ENCODE measurements around the gene CLDN2. TPM values are rescaled to one million over a fixed set of nuclear protein-coding genes. Genes with fewer than 3 reads are reported as not detected.
A peak's percentile ranks its signal among the peaks of the same experiment; 100 is the strongest.

CLDN2 gene
- total and polyA plus RNA-seq, 2 of the 13 experiments (the other 11 are each of a cell fraction or from before 2014, with no cell fraction given) = 1.3 to 1.5 TPM

- no peak for TF ChIP-seq SP4 (CRISPR knock-in tag; IDR thresholded peaks at IDR 0.05)
- TF ChIP-seq, protein P1, sequence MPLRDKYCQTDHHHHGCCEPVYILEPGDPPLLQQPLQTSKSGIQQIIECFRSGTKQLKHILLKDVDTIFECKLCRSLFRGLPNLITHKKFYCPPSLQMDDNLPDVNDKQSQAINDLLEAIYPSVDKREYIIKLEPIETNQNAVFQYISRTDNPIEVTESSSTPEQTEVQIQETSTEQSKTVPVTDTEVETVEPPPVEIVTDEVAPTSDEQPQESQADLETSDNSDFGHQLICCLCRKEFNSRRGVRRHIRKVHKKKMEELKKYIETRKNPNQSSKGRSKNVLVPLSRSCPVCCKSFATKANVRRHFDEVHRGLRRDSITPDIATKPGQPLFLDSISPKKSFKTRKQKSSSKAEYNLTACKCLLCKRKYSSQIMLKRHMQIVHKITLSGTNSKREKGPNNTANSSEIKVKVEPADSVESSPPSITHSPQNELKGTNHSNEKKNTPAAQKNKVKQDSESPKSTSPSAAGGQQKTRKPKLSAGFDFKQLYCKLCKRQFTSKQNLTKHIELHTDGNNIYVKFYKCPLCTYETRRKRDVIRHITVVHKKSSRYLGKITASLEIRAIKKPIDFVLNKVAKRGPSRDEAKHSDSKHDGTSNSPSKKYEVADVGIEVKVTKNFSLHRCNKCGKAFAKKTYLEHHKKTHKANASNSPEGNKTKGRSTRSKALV (CRISPR knock-in tag; IDR thresholded peaks at IDR 0.05) = no peak
- TF ChIP-seq, protein P2, sequence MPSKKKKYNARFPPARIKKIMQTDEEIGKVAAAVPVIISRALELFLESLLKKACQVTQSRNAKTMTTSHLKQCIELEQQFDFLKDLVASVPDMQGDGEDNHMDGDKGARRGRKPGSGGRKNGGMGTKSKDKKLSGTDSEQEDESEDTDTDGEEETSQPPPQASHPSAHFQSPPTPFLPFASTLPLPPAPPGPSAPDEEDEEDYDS (CRISPR knock-in tag; IDR thresholded peaks at IDR 0.05) = no peak
- TF ChIP-seq ISL2 (CRISPR knock-in tag; IDR thresholded peaks at IDR 0.05) = 0 out of 2 replicates have a peak, but pooled peaks have one; percentile 18
- no peak for TF ChIP-seq ZNF614 (CRISPR knock-in tag; IDR thresholded peaks at IDR 0.05; ENCODE audit: borderline replicate concordance)
- TF ChIP-seq ATF1 (CRISPR knock-in tag; IDR thresholded peaks at IDR 0.05) = no peak
- TF ChIP-seq FOXA1 (IDR thresholded peaks at IDR 0.05) = no peak
- TF ChIP-seq FOXA1 (CRISPR knock-in tag; IDR thresholded peaks at IDR 0.05) = no peak
- TF ChIP-seq NFKB2 (CRISPR knock-in tag; IDR thresholded peaks at IDR 0.05; ENCODE audit: borderline replicate concordance) = no peak
- no peak for TF ChIP-seq BRD4 (CRISPR knock-in tag; IDR thresholded peaks at IDR 0.05)
- no peak for TF ChIP-seq ZNF598 (CRISPR knock-in tag; IDR thresholded peaks at IDR 0.05; ENCODE audit: borderline replicate concordance)
- no peak for TF ChIP-seq SOX13 (IDR thresholded peaks at IDR 0.05)
- TF ChIP-seq SOX13 (CRISPR knock-in tag; conservative IDR thresholded peaks at IDR 0.05 in 1 of 2, IDR thresholded peaks at IDR 0.05 in 1 of 2) = peak in 1 of 2 experiments; percentile 37; a peak in 2 of 4 replicates
- TF ChIP-seq NR2F2 (IDR thresholded peaks at IDR 0.05; ENCODE audit: borderline replicate concordance, low read depth) = no peak
- no peak for TF ChIP-seq CSRNP2 (CRISPR knock-in tag; conservative IDR thresholded peaks at IDR 0.05; ENCODE audit: low read depth)
- 0 out of 2 replicates have a peak, but pooled peaks have one; percentile 6 for TF ChIP-seq HNF4A (CRISPR knock-in tag; IDR thresholded peaks at IDR 0.05)
- no peak for TF ChIP-seq THAP11 (CRISPR knock-in tag; IDR thresholded peaks at IDR 0.05)
- no peak for TF ChIP-seq GABPB1 (CRISPR knock-in tag; IDR thresholded peaks at IDR 0.05)
- no peak for TF ChIP-seq CREBL2 (CRISPR knock-in tag; IDR thresholded peaks at IDR 0.05; ENCODE audit: borderline replicate concordance)
- no peak for TF ChIP-seq ZNF552 (CRISPR knock-in tag; IDR thresholded peaks at IDR 0.05; ENCODE audit: borderline replicate concordance)
- TF ChIP-seq HNRNPK (IDR thresholded peaks at IDR 0.05; ENCODE audit: low read depth, low read length, poor library complexity, severe bottlenecking) = no peak
- TF ChIP-seq TCF7 (IDR thresholded peaks at IDR 0.05; ENCODE audit: low read depth) = 0 out of 2 replicates have a peak, but pooled peaks have one; percentile 18
- TF ChIP-seq SRSF1 (optimal IDR thresholded peaks at IDR 0.05; ENCODE audit: low read depth, low read length) = no peak
- TF ChIP-seq, protein P3, sequence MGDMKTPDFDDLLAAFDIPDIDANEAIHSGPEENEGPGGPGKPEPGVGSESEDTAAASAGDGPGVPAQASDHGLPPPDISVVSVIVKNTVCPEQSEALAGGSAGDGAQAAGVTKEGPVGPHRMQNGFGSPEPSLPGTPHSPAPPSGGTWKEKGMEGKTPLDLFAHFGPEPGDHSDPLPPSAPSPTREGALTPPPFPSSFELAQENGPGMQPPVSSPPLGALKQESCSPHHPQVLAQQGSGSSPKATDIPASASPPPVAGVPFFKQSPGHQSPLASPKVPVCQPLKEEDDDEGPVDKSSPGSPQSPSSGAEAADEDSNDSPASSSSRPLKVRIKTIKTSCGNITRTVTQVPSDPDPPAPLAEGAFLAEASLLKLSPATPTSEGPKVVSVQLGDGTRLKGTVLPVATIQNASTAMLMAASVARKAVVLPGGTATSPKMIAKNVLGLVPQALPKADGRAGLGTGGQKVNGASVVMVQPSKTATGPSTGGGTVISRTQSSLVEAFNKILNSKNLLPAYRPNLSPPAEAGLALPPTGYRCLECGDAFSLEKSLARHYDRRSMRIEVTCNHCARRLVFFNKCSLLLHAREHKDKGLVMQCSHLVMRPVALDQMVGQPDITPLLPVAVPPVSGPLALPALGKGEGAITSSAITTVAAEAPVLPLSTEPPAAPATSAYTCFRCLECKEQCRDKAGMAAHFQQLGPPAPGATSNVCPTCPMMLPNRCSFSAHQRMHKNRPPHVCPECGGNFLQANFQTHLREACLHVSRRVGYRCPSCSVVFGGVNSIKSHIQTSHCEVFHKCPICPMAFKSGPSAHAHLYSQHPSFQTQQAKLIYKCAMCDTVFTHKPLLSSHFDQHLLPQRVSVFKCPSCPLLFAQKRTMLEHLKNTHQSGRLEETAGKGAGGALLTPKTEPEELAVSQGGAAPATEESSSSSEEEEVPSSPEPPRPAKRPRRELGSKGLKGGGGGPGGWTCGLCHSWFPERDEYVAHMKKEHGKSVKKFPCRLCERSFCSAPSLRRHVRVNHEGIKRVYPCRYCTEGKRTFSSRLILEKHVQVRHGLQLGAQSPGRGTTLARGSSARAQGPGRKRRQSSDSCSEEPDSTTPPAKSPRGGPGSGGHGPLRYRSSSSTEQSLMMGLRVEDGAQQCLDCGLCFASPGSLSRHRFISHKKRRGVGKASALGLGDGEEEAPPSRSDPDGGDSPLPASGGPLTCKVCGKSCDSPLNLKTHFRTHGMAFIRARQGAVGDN (CRISPR knock-in tag; IDR thresholded peaks at IDR 0.05) = peak; percentile 45; the same call in 1 of the 2 replicates
- TF ChIP-seq SALL2 (CRISPR knock-in tag; IDR thresholded peaks at IDR 0.05) = no peak
Measured at GRCh38 chrX:106927700-106928099, 7.5 kb downstream of the CLDN2 start (continued).

Measured in HepG2 (cell line).